Mesenchymal stem cell (in vitro differentiated cells and primary cell): Measurements from ENCODE around the gene FBRSL1.

ENCODE experiments used
- DNase-seq: peaks from one replicate; pipeline ENCODE4 v3.0.0-alpha.2; 2013
- H2AFZ ChIP-seq: one replicate; pipeline ENCODE4 v1.6.1; 2013; ENCODE audit warnings: low read depth, mild to moderate bottlenecking, control low read depth, inconsistent platforms, low read length, moderate library complexity
- H2AK5ac ChIP-seq: 2 replicates; pipeline ENCODE4 v1.6.1; 2013; ENCODE audit warnings: low read length, moderate library complexity, mild to moderate bottlenecking, inconsistent platforms; ENCODE audit not compliant: severe bottlenecking
- H2BK120ac ChIP-seq: one replicate; pipeline ENCODE4 v1.6.1; 2013; ENCODE audit warnings: low read depth, mild to moderate bottlenecking, inconsistent platforms, low read length, moderate library complexity
- H2BK12ac ChIP-seq, 2 experiments: one replicate each; pipeline ENCODE4 v1.6.1; 2013; ENCODE audit warnings: inconsistent platforms in 2 of 2, low read length in 2 of 2, mild to moderate bottlenecking in 2 of 2, moderate library complexity in 2 of 2, control low read depth in 1 of 2
- H2BK15ac ChIP-seq: one replicate; pipeline ENCODE4 v1.6.1; 2013; ENCODE audit warnings: mild to moderate bottlenecking, low read depth, inconsistent platforms; ENCODE audit not compliant: poor library complexity, severe bottlenecking
- H2BK5ac ChIP-seq: 2 replicates; pipeline ENCODE4 v1.6.1; 2013; ENCODE audit warnings: low read depth, mild to moderate bottlenecking, low read length, control low read depth, inconsistent platforms; ENCODE audit not compliant: poor library complexity, severe bottlenecking
- H3K14ac ChIP-seq, 2 experiments: one replicate each; pipeline ENCODE4 v1.6.1; 2013; ENCODE audit warnings: inconsistent platforms in 2 of 2, low read length in 2 of 2, control low read depth in 1 of 2, mild to moderate bottlenecking in 1 of 2, moderate library complexity in 1 of 2
- H3K18ac ChIP-seq, 2 experiments: one replicate each; pipeline ENCODE4 v1.6.1; 2013; ENCODE audit warnings: inconsistent platforms in 2 of 2, low read length in 2 of 2, control low read depth in 1 of 2, low read depth in 1 of 2, mild to moderate bottlenecking in 1 of 2
- H3K23ac ChIP-seq, 2 experiments: one replicate each; pipeline ENCODE4 v1.6.1; 2013; ENCODE audit warnings: inconsistent platforms in 2 of 2, low read length in 2 of 2, mild to moderate bottlenecking in 2 of 2, moderate library complexity in 2 of 2, control low read depth in 1 of 2
- H3K27ac ChIP-seq: 2 replicates; pipeline ENCODE4 v1.5.1; 2013; ENCODE audit warnings: mild to moderate bottlenecking, moderate library complexity, low read length, control low read depth, inconsistent platforms; ENCODE audit not compliant: poor library complexity, severe bottlenecking
- H3K27me3 ChIP-seq, 2 experiments: 2 replicates each; pipeline versions ENCODE4 v1.6.1 to v1.7.0; 2013; ENCODE audit warnings: low read length in 2 of 2, mild to moderate bottlenecking in 2 of 2, moderate library complexity in 2 of 2, control low read depth in 1 of 2, inconsistent platforms in 1 of 2; ENCODE audit not compliant: control insufficient read depth in 1 of 2, insufficient read depth in 1 of 2
- H3K36me3 ChIP-seq, 2 experiments: 2 replicates each; pipeline versions ENCODE4 v1.6.1 to v1.7.0; 2013; ENCODE audit warnings: low read length in 2 of 2, control low read depth in 1 of 2, inconsistent platforms in 1 of 2, low read depth in 1 of 2, mild to moderate bottlenecking in 1 of 2; ENCODE audit not compliant: insufficient read depth in 2 of 2, control insufficient read depth in 1 of 2
- H3K4ac ChIP-seq, 2 experiments: one replicate each; pipeline ENCODE4 v1.6.1; 2013; ENCODE audit warnings: inconsistent platforms in 2 of 2, low read length in 2 of 2, mild to moderate bottlenecking in 2 of 2, moderate library complexity in 2 of 2, control low read depth in 1 of 2, low read depth in 1 of 2
- H3K4me1 ChIP-seq: 2 replicates; pipeline ENCODE4 v1.6.1; 2013; ENCODE audit warnings: low read depth, low read length, control low read depth; ENCODE audit not compliant: control insufficient read depth, insufficient read depth
- H3K4me2 ChIP-seq: 2 replicates; pipeline ENCODE4 v1.6.1; 2013; ENCODE audit warnings: low read length, mild to moderate bottlenecking, inconsistent platforms; ENCODE audit not compliant: poor library complexity, severe bottlenecking
- H3K4me3 ChIP-seq, 2 experiments: 2 replicates each; pipeline versions ENCODE4 v1.5.1 to v1.7.0; 2013; ENCODE audit warnings: low read length in 2 of 2, mild to moderate bottlenecking in 2 of 2, control low read depth in 1 of 2, low read depth in 1 of 2; ENCODE audit not compliant: insufficient read depth in 1 of 2
- H3K79me1 ChIP-seq: replicated peaks from 2 replicates; pipeline ENCODE4 v1.6.1; 2013; ENCODE audit warnings: mild to moderate bottlenecking, control low read depth, low read length, inconsistent platforms; ENCODE audit not compliant: poor library complexity, severe bottlenecking
- H3K9ac ChIP-seq: 2 replicates; pipeline ENCODE4 v1.7.0; 2013; ENCODE audit warnings: mild to moderate bottlenecking, low read length, moderate library complexity
- H3K9me3 ChIP-seq: 2 replicates; pipeline ENCODE4 v1.7.0; 2013; ENCODE audit warnings: mild to moderate bottlenecking, low read length; ENCODE audit not compliant: control insufficient read depth
- H4K8ac ChIP-seq: one replicate; pipeline ENCODE4 v1.6.1; 2013; ENCODE audit warnings: inconsistent platforms, mild to moderate bottlenecking, low read length, moderate library complexity
- H4K91ac ChIP-seq: one replicate; pipeline ENCODE4 v1.6.1; 2013; ENCODE audit warnings: mild to moderate bottlenecking, low read length, inconsistent platforms
- whole genome bisulfite sequencing: methylation state at CpG from one replicate; pipeline ENCODE4 v1.1.7; 2013; ENCODE audit warnings: mixed read lengths; 5-methylcytosine and 5-hydroxymethylcytosine counted together

The FBRSL1 gene

GRCh38 chr12:132508491-132508740 lies 18.5 kb downstream of the FBRSL1 start:
- H3K36me3 ChIP-seq: peaks cover 0 to 61% of the 10 kb centered on the region in 2 experiments
- no peak overlapping the region for H3K4ac ChIP-seq
- H3K27me3 ChIP-seq: no peaks in the 10 kb centered on the region
- H3K18ac ChIP-seq: no peak overlapping the region
- peaks cover 61% of the 10 kb centered on the region for H3K4me1 ChIP-seq
- no peak overlapping the region for H2AFZ ChIP-seq
- H4K8ac ChIP-seq: no peak overlapping the region
- no peak overlapping the region for H2BK120ac ChIP-seq
- H3K23ac ChIP-seq: no peak overlapping the region
- H4K91ac ChIP-seq: no peak overlapping the region
- no peak overlapping the region for H3K4me2 ChIP-seq
- H3K9me3 ChIP-seq: no peaks in the 10 kb centered on the region
- no peak overlapping the region for H2BK15ac ChIP-seq
- no peak overlapping the region for H3K9ac ChIP-seq
- H3K79me1 ChIP-seq: peaks cover 60% of the 10 kb centered on the region
- no peak overlapping the region for H3K14ac ChIP-seq
- H3K4me3 ChIP-seq: no peak overlapping the region
- H3K27ac ChIP-seq: no peak overlapping the region
- no peak overlapping the region for H2AK5ac ChIP-seq
- no peak for DNase-seq
- no peak overlapping the region for H2BK12ac ChIP-seq
- 98% methylated on average over 16 of the region's 16 CpGs for WGBS
- no peak overlapping the region for H2BK5ac ChIP-seq

GRCh38 chr12:132508860-132509732 lies 19.1 kb downstream of the FBRSL1 start:
- no peak overlapping the region for H3K4ac ChIP-seq
- H2BK15ac ChIP-seq: no peak overlapping the region
- H2AK5ac ChIP-seq: no peak overlapping the region
- H4K91ac ChIP-seq: no peak overlapping the region
- no peak overlapping the region for H3K9ac ChIP-seq
- no peaks in the 10 kb centered on the region for H3K9me3 ChIP-seq
- 96% methylated on average over 53 of the region's 53 CpGs for WGBS
- H3K18ac ChIP-seq: no peak overlapping the region
- no peak overlapping the region for H2BK5ac ChIP-seq
- H2BK12ac ChIP-seq: no peak overlapping the region
- H3K27ac ChIP-seq: no peak overlapping the region
- H3K23ac ChIP-seq: no peak overlapping the region
- no peak overlapping the region for H2BK120ac ChIP-seq
- no peaks in the 10 kb centered on the region for H3K27me3 ChIP-seq
- H2AFZ ChIP-seq: no peak overlapping the region
- no peak overlapping the region for H3K4me3 ChIP-seq
- DNase-seq: no peak
- no peak overlapping the region for H3K4me2 ChIP-seq
- H3K79me1 ChIP-seq: peaks cover 60% of the 10 kb centered on the region
- no peak overlapping the region for H4K8ac ChIP-seq
- H3K14ac ChIP-seq: no peak overlapping the region
- H3K4me1 ChIP-seq: peaks cover 60% of the 10 kb centered on the region
- H3K36me3 ChIP-seq: peaks cover 0 to 61% of the 10 kb centered on the region in 2 experiments

- 97% methylated on average over 33 of the region's 33 CpGs for WGBS
- Histone ChIP-seq H2BK12ac (no peak overlapping the region), H3K4me3 (no peak overlapping the region), H3K18ac (no peak overlapping the region), H3K27ac (no peak overlapping the region), H3K14ac (no peak overlapping the region), H2BK15ac (no peak overlapping the region), H2BK5ac (no peak overlapping the region), H3K9ac (no peak overlapping the region), H3K23ac (no peak overlapping the region), H2AK5ac (no peak overlapping the region), H4K91ac (no peak overlapping the region), H2AFZ (no peak overlapping the region), H3K79me1 (peaks cover 65% of the 10 kb centered on the region), H4K8ac (no peak overlapping the region), H3K4me1 (peaks cover 54% of the 10 kb centered on the region), H3K4ac (no peak overlapping the region), H3K4me2 (no peak overlapping the region), H3K9me3 (no peaks in the 10 kb centered on the region), H2BK120ac (no peak overlapping the region), H3K36me3 (peaks cover 4 to 66% of the 10 kb centered on the region in 2 experiments), H3K27me3 (no peaks in the 10 kb centered on the region)
- DNase-seq: no peak
Measured at GRCh38 chr12:132510111-132510724, 20.3 kb downstream of the FBRSL1 start.

GRCh38 chr12:132510746-132511477 lies 21.0 kb downstream of the FBRSL1 start:
- no peak overlapping the region for H2BK15ac ChIP-seq
- H3K9ac ChIP-seq: no peak overlapping the region
- H3K23ac ChIP-seq: no peak overlapping the region
- peaks cover 62% of the 10 kb centered on the region for H3K79me1 ChIP-seq
- no peak overlapping the region for H3K18ac ChIP-seq
- H2BK120ac ChIP-seq: no peak overlapping the region
- H3K9me3 ChIP-seq: no peaks in the 10 kb centered on the region
- WGBS: 95% methylated on average over 22 of the region's 25 CpGs
- H2BK5ac ChIP-seq: no peak overlapping the region
- H3K4me3 ChIP-seq: no peak overlapping the region
- H3K27ac ChIP-seq: no peak overlapping the region
- no peak for DNase-seq
- H2AK5ac ChIP-seq: no peak overlapping the region
- H3K4ac ChIP-seq: no peak overlapping the region
- H3K4me1 ChIP-seq: peaks cover 47% of the 10 kb centered on the region
- no peak overlapping the region for H2BK12ac ChIP-seq
- H4K91ac ChIP-seq: no peak overlapping the region
- H4K8ac ChIP-seq: no peak overlapping the region
- H3K27me3 ChIP-seq: no peaks in the 10 kb centered on the region
- peaks cover 4 to 65% of the 10 kb centered on the region in 2 experiments for H3K36me3 ChIP-seq
- no peak overlapping the region for H3K4me2 ChIP-seq
- H3K14ac ChIP-seq: no peak overlapping the region
- H2AFZ ChIP-seq: no peak overlapping the region
